GM12864 (cell line): Measurements from ENCODE around the gene ABHD14A.

Experiments used
- DNase-seq: peaks from one replicate; pipeline ENCODE4 v3.0.0-alpha.2; 2011; ENCODE audit warnings: low read depth
- H3K4me3 ChIP-seq: 2 replicates; pipeline ENCODE4 v1.5.1; 2011; ENCODE audit warnings: mild to moderate bottlenecking, low read depth, low read length, control low read depth
- CTCF ChIP-seq: IDR thresholded peaks from 2 replicates; pipeline ENCODE4 v1.5.1; 2011; ENCODE audit warnings: low read depth, mild to moderate bottlenecking, moderate library complexity, low read length, control low read depth, inconsistent platforms; ENCODE audit errors: missing control alignments

ABHD14A gene

DNA sequence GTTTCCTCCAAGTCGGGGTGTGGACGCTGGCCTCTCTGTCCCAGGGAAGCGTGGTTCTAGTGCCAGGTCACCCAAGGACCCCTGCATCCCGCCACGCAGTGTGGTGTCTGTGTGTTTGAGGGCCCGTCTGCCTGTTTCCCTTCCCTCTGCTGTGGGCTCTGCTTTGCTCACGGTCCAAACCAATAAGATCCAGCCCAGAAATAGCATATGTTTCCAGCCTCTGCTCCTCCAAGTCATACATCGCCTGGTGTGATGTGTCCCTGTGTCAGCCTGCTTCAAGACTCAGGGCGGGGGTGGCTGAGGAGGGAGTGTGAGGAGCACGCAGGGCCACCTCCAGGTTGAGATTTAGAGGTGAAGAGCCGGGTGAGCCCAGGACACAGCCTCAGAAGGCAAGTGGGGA is 42.7 kb downstream of the ABHD14A start:
- no peak for TF ChIP-seq CTCF
- no peak for DNase-seq
- H3K4me3 ChIP-seq = no peak overlapping the region

DNA sequence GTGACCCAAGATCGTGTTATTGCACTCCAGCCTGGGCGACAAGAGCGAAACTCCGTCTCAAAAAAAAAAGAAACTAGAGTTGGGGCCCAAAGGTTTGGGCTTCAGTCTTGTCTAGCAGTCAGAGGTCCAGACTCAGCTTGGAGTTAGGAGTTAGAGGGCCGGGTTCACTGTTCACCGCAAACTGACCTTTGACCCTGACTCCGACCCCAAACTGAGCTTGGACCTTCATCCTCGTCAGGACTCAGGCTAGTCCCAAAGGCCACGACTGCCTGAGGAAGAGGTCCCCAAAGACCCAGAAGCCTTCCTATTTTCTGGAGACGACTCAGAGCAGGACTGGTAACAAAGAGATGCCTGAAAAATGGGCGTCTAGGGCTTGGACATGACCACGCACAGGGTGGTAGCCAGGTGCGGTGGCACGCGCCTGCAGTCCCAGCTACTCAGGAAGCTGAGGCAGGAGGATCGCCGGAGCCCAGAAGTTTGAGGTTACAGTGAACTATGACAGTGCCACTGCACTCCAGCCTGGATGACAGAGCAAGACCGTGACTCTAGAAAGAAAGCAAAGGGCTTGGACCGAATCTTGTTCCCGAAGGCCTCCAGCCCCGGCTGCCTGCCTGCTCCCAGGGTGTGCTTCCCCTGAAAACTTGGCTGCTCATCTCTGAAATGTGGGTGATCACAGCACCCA is 43.6 kb downstream of the ABHD14A start:
- no peak for TF ChIP-seq CTCF
- DNase-seq = no peak
- H3K4me3 ChIP-seq = no peak overlapping the region

- TF ChIP-seq CTCF = no peak
- DNase-seq = no peak
- H3K4me3 ChIP-seq = no peak overlapping the region
Measured at GRCh38 chr3:52019352-52020080, 44.7 kb downstream of the ABHD14A start.

DNA sequence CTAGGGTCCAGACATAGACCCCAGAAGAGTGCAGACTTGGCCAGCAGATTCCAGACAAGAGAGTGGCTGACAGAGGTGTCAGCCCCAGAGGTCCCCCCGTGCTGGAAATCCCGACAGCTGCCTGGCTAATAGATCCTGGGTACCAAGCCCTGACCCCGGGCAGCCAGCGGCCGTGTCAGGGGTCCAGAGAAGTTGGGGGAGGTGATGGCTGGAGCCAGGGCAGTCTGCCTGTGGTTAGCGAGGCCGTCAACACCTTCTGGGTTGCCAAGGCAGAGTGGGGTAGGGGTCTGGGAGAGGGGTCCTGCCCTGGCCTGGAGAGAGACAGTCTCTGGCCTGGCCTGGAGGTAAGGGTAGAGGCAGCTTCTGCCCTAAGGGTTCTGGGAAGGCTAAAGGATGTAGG is 45.9 kb downstream of the ABHD14A start:
- TF ChIP-seq CTCF = no peak
- DNase-seq = no peak
- H3K4me3 ChIP-seq = no peak overlapping the region

DNA sequence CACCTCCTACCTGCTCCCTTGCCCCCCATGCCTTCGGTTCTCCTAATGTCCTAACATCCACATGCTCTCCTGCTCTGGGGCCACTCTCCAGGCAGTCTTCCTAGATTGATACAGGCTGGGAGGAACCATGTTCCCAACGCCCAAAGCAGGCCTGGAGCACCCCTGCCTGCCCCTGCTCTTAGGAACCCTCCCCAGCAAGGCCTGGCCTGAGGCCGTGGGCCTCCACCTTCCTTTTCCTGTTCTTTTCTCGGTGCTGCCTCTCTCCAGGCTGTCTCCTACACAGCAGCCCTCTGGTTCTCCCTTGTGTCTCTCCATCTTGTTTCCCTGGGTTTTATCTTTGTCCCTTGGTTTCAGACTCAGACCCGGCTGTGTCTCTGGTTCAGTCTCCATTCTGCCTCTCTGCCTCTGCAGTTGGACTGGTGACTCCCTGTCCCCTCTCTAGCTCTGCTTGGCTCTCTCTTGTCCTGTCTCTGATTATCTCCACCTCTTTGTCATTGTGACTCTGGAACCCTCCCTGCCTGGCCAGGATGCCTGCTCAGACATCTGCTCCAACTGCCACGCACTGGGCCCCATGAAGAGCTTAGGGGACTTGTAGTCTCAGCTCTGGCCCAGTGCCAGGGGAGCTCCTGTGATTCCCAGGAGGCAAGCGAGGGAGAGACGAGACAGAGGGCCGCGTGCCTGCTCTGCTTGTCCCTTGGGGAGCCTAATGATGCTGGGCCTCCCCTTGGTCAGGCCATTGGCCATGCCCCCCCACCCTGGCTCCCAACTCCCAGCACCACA is 46.8 kb downstream of the ABHD14A start:
- no peak for DNase-seq
- no peak for TF ChIP-seq CTCF
- H3K4me3 ChIP-seq = no peak overlapping the region

GRCh38 chr3:52022323-52023100 is 47.6 kb downstream of the ABHD14A start:
- no peak for DNase-seq
- no peak overlapping the region for H3K4me3 ChIP-seq
- no peak for TF ChIP-seq CTCF
